CD4-positive, alpha-beta T cell (primary cell): ENCODE measurements around the gene CYP24A1. TPM values are rescaled to one million over a fixed set of nuclear protein-coding genes. Genes with fewer than 3 reads are reported as not detected.

Experiments
- ATAC-seq: fragments of 200-7000 bp; cut with Tn5 transposase; one replicate; pipeline ENCODE4 v1.10.0; 2022; ENCODE audit warnings: mild to moderate bottlenecking; ENCODE audit not compliant: poor library complexity
- CTCF ChIA-PET: fragments of 350-600 bp; sonication (Branson Sonifier 250); formaldehyde crosslinking; loops from one replicate; lab custom pipeline; 2021; ENCODE audit warnings: antibody characterized with exemption, inconsistent platforms; lab: Charles Lee
- POLR2A ChIA-PET: fragments of 350-600 bp; sonication (Branson Sonifier 250); formaldehyde crosslinking; loops from one replicate; lab custom pipeline; 2021; ENCODE audit warnings: antibody characterized with exemption, inconsistent platforms; lab: Charles Lee
- DNase-seq, 14 experiments: peaks; one replicate each; pipeline ENCODE4 v3.0.0-alpha.2; 2013 to 2020; ENCODE audit warnings: mixed read lengths in 2 of 14
- H3K27ac ChIP-seq, 2 donors: one replicate each; pipeline versions ENCODE4 v1.5.1 to v1.7.0; 2013; ENCODE audit warnings: low read length in 2 of 2, low read depth in 1 of 2, mild to moderate bottlenecking in 1 of 2
- H3K27me3 ChIP-seq, 2 experiments: 1 replicate in 1 of 2; 2 replicates in 1 of 2; pipeline versions ENCODE4 v1.6.1 to v1.7.0; 2013; ENCODE audit warnings: low read length in 2 of 2, control low read depth in 1 of 2, mild to moderate bottlenecking in 1 of 2, moderate library complexity in 1 of 2; ENCODE audit not compliant: insufficient read depth in 2 of 2, control insufficient read depth in 1 of 2
- H3K36me3 ChIP-seq: one replicate; pipeline ENCODE4 v1.6.1; 2013; ENCODE audit warnings: low read length, control low read depth; ENCODE audit not compliant: insufficient read depth
- H3K4me1 ChIP-seq: one replicate; pipeline ENCODE4 v1.6.1; 2013; ENCODE audit warnings: low read length, control low read depth; ENCODE audit not compliant: insufficient read depth
- H3K4me3 ChIP-seq: one replicate; pipeline ENCODE4 v1.5.1; 2013; ENCODE audit warnings: mild to moderate bottlenecking, low read length, moderate library complexity
- H3K9me3 ChIP-seq, 2 experiments: 1 replicate in 1 of 2; 2 replicates in 1 of 2; pipeline versions ENCODE4 v1.6.1 to v1.7.0; 2013; ENCODE audit warnings: low read length in 2 of 2, mild to moderate bottlenecking in 2 of 2, control low read depth in 1 of 2, moderate library complexity in 1 of 2; ENCODE audit not compliant: control insufficient read depth in 1 of 2, insufficient read depth in 1 of 2
- H3K27ac Mint-ChIP-seq: one replicate; pipeline ENCODE4 v1.8.0; 2020; ENCODE audit warnings: mixed read lengths
- H3K27me3 Mint-ChIP-seq: one replicate; pipeline ENCODE4 v1.8.0; 2021; ENCODE audit warnings: mixed read lengths
- H3K36me3 Mint-ChIP-seq: one replicate; pipeline ENCODE4 v1.8.0; 2021; ENCODE audit warnings: low read depth, mixed read lengths
- H3K4me1 Mint-ChIP-seq: one replicate; pipeline ENCODE4 v1.8.0; 2021; ENCODE audit warnings: low read depth, mixed read lengths
- H3K4me3 Mint-ChIP-seq: one replicate; pipeline ENCODE4 v1.8.0; 2020; ENCODE audit warnings: mild to moderate bottlenecking, mixed read lengths
- H3K9me3 Mint-ChIP-seq: one replicate; pipeline ENCODE4 v1.8.0; 2020; ENCODE audit warnings: mixed read lengths
- CTCF ChIP-seq: fragments of 200-600 bp; IDR thresholded peaks from one replicate; pipeline ENCODE4 v1.8.0; 2022; ENCODE audit warnings: antibody characterized with exemption, mild to moderate bottlenecking
- intact Hi-C, 2 experiments: fragments of 100-400 bp; cut with DNase I in 1 of 2; cut with micrococcal nuclease in 1 of 2; formaldehyde crosslinking; loops; one replicate each; pipeline versions ENCODE4 v1.15.1 to v1.9.0; 2023 to 2025; cut with DNase I, micrococcal nuclease
- polyA plus RNA-seq, 2 donors: library from polyadenylated mRNA; unstranded; fragments of 120-200 nt; gene quantifications; one replicate each; pipeline ENCODE4 v1.2.1, GENCODE V29; 2013
- total RNA-seq, 174 experiments: library from RNA in 2 of 174; stranded (reverse) in 2 of 174; gene quantifications; one replicate each; pipeline ENCODE4 v1.2.3 and lab custom pipeline; 2021 to 2026

Gene CYP24A1
- total RNA-seq (1 to 10 TPM in 1 of 2 experiments, under 1 TPM in 1; 0.56 to 1.0 TPM), total RNA-seq (lab: John Stamatoyannopoulos, UW) (0 to 1.2 (median 0.21) reads per million in 172 experiments)
- 0.82 TPM for polyA plus RNA-seq (2013, experiment 1 of 2)
- 0.37 TPM for polyA plus RNA-seq (2013, experiment 2 of 2)

GRCh38 chr20:54173653-54174456 lies at the start of gene CYP24A1:
CYP24A1 (minus strand) TSS chr20:54173986; CDS start chr20:54173579, 407 bp downstream.
- H3K4me1 Mint-ChIP-seq: peaks cover 15% of the 10 kb centered on the region
- peaks cover 86% of the 10 kb centered on the region for H3K27me3 Mint-ChIP-seq
- Histone ChIP-seq H3K36me3 (no peaks in the 10 kb centered on the region), H3K27ac (no peak within 1 kb of the TSS), H3K4me3 (peak within 1 kb of the TSS; percentile 10), H3K4me1 (peaks cover 22% of the 10 kb centered on the region), H3K9me3 (peaks cover 0 to 15% of the 10 kb centered on the region in 2 experiments), H3K27me3 (peaks cover 44 to 80% of the 10 kb centered on the region in 2 experiments)
- TF ChIP-seq CTCF: no peak
- CTCF ChIA-PET: no interaction called here
- H3K36me3 Mint-ChIP-seq: no peaks in the 10 kb centered on the region
- no peaks in the 10 kb centered on the region for H3K9me3 Mint-ChIP-seq
- ATAC-seq (no peak), DNase-seq (peak in 1 of 14 experiments; percentile 10)
- H3K4me3 Mint-ChIP-seq: peak within 1 kb of the TSS; percentile 46
- no peak within 1 kb of the TSS for H3K27ac Mint-ChIP-seq
- POLR2A ChIA-PET: no interaction called here
- intact Hi-C loops: no loop called here

GRCh38 chr20:54223285-54223684 lies 49.5 kb upstream of the CYP24A1 start:
- DNase-seq: no peak
- Mint-ChIP-seq H3K27ac (peak overlapping the region; percentile 10), H3K36me3 (peaks cover 4% of the 10 kb centered on the region), H3K4me1 (peaks cover 21% of the 10 kb centered on the region), H3K9me3 (peaks cover 3% of the 10 kb centered on the region), H3K27me3 (no peaks in the 10 kb centered on the region), H3K4me3 (no peak overlapping the region)
- no peak for TF ChIP-seq CTCF
- Histone ChIP-seq H3K27ac (no peak overlapping the region), H3K27me3 (no peaks in the 10 kb centered on the region), H3K4me3 (no peak overlapping the region), H3K36me3 (peaks cover 7% of the 10 kb centered on the region), H3K9me3 (no peaks in the 10 kb centered on the region), H3K4me1 (peaks cover 13% of the 10 kb centered on the region)
- no peak for ATAC-seq
- ChIA-PET CTCF (no interaction called here), POLR2A (interaction anchor here (0.5 to 2.4 kb wide), 2 partner anchors 15 to 37 kb away, joined by 5 to 14 read pairs; partner anchors contain the start of gene PFDN4)
- intact Hi-C loops: loop anchor here in 1 of 2 experiments (5.0 kb wide), 1 partner anchor 424 kb away; no protein-coding TSS in a partner anchor

GRCh38 chr20:54221996-54222890 lies 48.5 kb upstream of the CYP24A1 start:
- no peaks in the 10 kb centered on the region for H3K9me3 Mint-ChIP-seq
- peak in 1 of 14 experiments; percentile 6 for DNase-seq
- CTCF ChIA-PET: no interaction called here
- peaks cover 9% of the 10 kb centered on the region for H3K36me3 ChIP-seq
- H3K27me3 Mint-ChIP-seq: no peaks in the 10 kb centered on the region
- H3K36me3 Mint-ChIP-seq: peaks cover 12% of the 10 kb centered on the region
- H3K4me3 ChIP-seq: no peak overlapping the region
- H3K27me3 ChIP-seq: no peaks in the 10 kb centered on the region
- intact Hi-C loops: loop anchor here (2.0 to 5.0 kb wide), 2 partner anchors 425 kb away; no protein-coding TSS in a partner anchor
- peaks cover 13% of the 10 kb centered on the region for H3K4me1 ChIP-seq
- POLR2A ChIA-PET: interaction anchor here (2.4 kb wide), 1 partner anchor 14 kb away, joined by 14 read pairs; the partner anchor contains the start of gene PFDN4
- ATAC-seq: no peak
- no peak for TF ChIP-seq CTCF
- no peaks in the 10 kb centered on the region for H3K9me3 ChIP-seq
- peak overlapping the region; percentile 72 for H3K27ac Mint-ChIP-seq
- H3K4me3 Mint-ChIP-seq: no peak overlapping the region
- H3K4me1 Mint-ChIP-seq: peaks cover 21% of the 10 kb centered on the region
- H3K27ac ChIP-seq: no peak overlapping the region
